Measurements from ENCODE around the gene SRCIN1.

DNA sequence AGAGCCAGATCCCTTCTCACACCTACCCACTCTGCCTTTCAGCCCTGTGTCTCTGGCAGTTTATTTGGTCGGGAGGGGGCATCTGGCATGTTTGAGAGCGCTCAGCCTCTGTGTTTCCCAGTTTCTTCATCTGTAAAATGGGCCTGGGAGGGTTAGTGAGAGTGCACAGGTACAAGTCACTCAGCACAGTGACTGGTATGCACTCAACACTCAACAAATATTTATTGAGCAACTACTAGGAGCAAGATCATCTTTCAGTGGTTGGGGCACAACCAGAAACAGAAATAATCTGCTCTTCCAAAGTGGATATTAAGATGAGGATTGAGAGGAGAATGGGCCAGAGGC lies 13.7 kb upstream of the SRCIN1 start:
- TF ChIP-seq, protein P1, sequence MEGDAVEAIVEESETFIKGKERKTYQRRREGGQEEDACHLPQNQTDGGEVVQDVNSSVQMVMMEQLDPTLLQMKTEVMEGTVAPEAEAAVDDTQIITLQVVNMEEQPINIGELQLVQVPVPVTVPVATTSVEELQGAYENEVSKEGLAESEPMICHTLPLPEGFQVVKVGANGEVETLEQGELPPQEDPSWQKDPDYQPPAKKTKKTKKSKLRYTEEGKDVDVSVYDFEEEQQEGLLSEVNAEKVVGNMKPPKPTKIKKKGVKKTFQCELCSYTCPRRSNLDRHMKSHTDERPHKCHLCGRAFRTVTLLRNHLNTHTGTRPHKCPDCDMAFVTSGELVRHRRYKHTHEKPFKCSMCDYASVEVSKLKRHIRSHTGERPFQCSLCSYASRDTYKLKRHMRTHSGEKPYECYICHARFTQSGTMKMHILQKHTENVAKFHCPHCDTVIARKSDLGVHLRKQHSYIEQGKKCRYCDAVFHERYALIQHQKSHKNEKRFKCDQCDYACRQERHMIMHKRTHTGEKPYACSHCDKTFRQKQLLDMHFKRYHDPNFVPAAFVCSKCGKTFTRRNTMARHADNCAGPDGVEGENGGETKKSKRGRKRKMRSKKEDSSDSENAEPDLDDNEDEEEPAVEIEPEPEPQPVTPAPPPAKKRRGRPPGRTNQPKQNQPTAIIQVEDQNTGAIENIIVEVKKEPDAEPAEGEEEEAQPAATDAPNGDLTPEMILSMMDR (IDR thresholded peaks at IDR 0.05): no peak
- TF ChIP-seq POLR2A (IDR thresholded peaks at IDR 0.05): no peak

All from breast epithelium (tissue), 3 donors.